GM18499 (cell line): ENCODE results near the gene LSMEM2.

Experiments used
- ATAC-seq: cut with Tn5 transposase; IDR thresholded peaks from one replicate; pipeline ENCODE4 v1.9.1; 2021; ENCODE audit warnings: moderate number of reproducible peaks; ENCODE audit not compliant: insufficient read depth, unreplicated experiment

LSMEM2 gene

DNA sequence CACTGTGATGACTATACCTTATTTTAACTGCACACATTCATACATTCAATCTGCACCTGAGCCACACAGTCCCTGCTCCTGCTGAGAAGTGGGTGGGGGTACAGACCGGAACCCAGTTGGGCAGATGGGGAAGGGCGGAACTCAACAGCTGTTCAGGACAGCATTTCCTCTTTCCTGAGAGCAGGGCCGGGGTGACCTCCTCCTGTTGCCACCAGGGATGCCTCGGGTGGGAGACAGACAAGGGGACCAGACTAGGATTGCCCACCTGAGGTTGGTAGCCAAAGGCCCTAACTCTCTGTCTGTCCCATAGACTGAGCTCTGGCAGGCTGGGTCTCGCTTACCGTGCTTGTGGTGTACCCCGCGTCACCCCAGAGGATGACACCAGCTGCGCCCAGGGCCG lies 39.7 kb downstream of the LSMEM2 start:
- ATAC-seq = no peak

DNA sequence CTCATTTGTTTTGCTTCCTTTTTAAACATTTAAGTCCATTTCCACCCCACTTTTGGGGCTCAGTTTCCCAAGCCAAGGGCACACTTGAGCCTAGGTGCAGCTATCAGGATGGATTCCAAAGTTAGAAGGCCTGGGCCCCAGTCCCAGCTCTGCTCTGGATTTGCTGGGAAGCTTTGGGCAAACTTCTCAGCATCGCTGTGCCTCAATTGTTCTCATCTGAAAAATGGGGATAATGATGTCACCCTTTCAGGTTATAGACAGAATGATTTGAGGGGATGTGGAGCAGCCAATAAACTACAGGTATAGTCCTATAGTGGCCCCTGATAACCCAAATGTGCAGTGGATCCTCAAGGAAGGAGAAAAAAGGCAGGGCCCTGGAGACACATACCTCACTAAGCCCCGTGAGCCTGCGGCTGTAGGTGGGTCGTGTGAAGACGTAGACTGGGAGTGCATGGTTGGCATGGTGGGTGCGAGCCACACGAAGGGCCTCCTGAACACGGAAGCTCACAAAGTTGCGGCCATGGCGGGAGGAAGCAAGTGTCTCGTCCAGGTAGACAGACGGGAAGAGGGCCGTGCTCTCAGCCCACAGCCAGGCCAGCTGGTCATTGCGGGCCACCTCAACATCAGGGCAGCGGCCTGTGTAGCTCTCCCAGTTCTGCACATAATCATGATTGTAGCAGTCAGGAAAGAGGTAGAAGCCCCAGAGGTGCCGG lies 40.5 kb downstream of the LSMEM2 start:
- no peak for ATAC-seq

DNA sequence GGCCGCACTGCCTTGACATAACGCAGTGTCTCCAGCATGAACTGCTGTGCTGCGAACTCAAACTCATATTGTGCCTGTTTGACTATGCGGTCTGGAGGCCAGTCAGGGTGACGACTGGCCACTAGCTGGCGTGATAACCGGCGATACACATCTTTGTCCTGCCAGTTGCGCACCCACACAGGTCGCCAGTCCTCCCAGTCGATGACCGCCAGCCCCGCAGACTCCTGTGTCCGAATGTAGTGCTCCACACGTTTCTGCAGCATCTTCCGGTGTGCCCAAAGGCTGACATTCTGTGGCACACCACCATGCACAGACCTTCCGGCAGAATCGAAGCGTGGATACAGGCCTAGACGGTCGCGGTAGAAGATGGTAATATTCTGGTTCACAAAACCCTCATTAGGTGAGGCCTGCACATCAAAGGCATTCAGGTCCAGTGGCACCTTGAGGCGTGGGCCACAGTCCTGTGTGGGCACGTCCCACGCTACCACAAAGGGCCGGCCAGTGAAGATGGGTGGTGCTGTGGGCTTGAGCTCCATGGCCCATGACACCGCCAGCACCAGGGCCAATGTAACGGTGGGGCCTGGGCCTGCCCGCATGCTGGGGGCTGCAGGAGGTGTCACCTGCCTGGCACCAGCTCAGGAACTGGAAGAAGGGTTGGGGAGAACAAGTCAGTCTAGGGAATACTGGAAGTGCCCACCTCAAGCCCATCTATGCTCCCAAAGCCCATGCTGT lies 41.2 kb downstream of the LSMEM2 start:
- ATAC-seq = no peak

DNA sequence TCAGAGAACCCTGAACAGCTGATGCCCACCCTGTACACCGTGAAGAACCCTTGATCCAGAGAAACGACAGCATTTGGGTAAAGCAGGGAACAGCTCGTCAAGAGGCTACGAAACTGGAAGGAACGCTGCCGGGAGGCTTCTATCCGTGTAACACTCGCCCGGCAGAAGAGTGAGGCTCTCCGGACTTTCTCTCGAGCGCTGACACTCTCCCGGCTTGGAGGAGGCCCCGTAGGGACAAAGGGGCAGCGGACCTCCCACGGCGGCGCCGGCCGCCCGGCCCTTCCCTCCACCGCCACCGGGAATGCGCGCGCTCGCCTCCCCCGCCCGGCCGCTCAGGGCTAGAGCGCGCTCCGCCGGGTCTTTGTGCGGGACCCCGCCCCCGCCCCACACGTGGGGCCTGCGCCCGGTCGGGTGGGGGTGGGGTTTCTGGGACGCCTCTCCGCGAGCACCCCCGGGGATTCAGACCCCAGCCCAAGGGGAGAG lies 42.0 kb downstream of the LSMEM2 start:
- no peak for ATAC-seq

DNA sequence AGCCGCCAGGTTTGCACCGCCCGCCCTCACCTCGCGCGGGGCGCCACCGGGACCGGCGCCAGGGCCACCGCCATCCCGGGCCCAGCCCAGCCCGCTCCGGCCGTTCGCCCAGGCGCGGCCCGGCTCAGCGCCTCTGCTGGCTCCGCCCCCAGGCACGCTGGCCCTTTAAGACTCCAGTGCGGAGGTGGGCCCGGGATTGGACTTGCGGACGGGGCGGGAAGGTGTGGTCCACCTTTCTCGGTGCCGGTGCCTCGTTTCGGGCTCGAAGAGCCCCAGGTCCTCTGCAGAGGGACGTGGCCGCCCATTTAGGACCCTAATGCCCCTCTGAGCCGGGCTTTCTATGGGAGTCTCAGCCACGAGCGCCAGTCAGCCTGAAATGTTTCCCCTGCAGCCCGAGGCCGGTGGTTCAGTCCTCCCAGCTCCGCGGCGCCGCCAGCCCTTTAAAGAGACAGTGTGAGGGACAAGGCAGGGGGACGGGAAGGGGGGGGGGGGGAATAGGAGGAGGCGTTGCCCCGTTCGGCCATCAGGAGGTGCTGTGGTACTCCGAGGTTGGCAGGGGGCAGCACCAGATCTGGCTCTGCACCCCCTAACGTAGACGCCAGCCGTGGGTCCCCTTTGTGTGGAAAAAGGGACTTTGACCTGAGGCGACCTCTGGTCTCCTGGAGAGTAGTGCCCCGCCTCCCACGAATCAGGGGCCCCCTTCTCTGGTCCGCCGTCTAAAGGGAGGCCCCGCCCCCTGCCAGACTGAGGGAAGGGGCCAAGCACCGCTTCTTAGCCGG lies 42.6 kb downstream of the LSMEM2 start:
- no peak for ATAC-seq

DNA sequence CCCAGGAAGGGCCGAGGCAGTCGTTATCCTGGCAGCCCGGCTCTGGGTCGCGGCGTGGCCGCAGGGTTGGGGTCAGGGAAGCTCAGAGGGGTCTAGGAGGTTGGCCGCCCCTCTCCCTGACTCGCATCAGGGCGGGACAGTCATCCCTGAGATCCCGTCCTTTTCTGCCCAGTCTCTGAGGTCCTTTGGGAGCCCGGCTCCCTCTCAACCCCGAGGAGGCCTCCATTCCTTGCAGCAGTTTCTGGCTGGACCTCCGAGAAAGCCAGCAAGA lies 43.2 kb downstream of the LSMEM2 start:
- no peak for ATAC-seq

DNA sequence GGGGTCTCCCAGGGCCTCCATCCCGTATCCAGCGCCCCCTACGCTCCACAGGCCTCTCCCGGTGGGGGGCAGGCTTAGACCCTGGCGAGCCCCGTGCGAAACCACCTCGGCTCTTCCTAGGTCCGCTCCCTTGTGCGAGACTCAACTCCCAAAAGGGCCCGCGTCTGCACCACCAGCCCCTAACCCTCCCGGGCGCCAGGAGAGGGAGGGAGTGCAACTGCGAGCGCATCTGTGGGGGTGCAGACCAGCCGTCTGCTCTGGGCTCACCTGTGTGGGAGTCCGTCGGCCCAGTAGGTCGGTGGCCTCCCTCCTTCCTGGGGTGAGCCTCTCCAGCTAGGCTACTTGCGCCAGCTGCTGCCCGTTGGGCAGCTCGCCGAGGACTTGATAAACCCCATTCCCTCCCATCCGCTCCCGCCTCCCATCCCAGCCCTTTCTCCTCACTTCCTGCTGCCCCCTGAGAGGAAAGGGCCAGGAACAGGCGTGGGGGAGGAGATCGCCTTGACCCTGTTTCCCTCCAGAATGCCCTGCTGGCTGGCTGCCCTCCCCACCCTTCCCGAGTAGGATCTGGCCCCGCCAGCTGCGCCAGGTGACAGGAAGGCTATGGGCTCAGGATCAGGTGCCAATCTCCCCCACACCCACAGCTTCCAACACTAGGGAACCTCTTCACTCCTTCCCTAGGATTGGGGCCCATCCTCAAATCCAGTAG lies 43.7 kb downstream of the LSMEM2 start, which contains the start of gene HYAL2:
Gene HYAL2, minus strand, starts transcription at position 360 of the 706 bp plus-strand sequence. CDS start 2,256 bp downstream, outside the sequence.
- no peak for ATAC-seq

DNA sequence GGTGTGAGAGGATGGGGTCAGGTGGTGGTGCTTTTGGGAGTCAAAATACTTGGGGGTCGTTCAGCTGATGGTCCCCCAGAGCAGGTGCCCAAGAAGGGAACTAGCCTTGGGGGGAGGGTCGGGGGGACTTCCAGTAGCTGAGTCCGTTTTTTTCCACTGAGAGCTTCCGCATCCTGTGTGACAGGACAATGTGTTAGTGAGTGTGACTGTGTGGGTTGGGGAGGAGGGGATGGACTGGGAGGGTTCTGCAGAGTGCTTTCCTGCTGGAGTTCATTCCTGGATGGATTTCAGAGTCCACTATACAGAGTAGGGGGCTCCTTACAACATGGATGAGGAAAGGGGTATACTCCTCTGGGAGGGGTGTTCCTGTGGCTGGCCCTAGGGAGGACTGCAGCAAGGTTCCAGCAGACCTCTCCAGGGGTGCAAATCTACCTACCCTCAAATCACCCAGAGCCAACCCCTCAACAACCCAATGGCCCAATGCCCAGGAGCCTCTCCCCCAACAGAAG lies 44.3 kb downstream of the LSMEM2 start:
- no peak for ATAC-seq

DNA sequence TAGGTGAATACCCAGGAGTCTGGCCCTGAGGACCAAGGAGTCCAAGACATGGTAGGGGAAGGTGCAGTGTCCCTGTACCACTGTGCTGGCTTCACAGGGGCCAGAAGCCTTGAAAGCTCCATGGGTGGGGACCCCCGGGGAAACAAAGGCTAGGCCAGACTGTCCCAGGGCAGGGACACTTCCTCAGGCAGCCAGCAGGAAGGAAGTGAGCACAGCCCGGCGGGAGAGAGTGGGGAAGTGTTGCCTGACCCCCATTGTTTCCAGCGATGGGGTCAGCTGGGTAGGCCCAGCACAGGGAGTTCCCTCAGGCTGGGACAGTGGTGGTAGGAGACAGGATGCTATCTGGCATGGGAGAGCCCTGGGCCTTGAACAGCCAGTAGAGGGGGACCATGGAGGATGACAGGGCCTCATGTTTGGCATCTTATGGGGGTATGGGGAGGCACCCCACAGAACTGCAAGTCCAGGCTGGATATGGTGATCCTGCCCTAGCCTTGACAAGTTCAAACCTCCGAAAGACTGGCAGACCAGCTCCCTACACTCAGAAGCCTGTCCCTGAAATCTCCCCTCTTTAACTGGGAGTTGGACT lies 44.8 kb downstream of the LSMEM2 start:
- ATAC-seq = no peak

DNA sequence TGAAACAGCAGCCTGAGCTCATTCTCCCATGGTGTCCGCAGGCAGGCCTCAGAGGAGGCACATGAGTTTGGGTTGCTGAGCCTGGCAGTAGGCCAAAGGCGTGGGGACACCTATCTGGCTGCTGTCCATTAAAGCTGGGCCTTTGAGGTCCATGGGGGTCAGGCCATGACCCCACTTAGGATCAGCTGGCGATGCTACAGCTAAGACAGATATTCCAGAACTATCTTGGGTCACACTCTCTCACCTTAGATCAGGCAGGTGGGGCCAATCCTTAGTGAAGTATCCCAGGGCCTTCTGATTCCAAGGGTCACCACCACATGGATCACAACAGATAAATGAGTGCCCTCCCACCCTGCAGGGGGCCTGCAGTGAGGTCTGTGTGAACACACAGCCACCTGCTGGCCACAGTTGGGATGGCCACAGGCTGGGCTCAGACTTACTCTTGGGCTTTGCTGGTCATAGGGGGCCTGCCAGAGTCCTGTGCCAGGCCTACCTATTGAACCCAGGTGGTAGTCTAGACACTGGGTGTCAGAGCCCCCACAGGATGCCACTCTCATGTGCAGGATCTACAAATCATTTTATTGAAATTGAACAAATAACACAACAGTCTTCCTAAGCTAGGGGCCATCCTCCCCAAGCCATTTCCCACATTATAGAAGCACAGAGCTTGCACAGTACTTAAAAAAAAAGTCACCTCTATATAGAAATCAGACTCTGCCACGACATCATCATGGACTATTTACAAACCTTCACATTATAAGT lies 45.6 kb downstream of the LSMEM2 start:
- no peak for ATAC-seq

DNA sequence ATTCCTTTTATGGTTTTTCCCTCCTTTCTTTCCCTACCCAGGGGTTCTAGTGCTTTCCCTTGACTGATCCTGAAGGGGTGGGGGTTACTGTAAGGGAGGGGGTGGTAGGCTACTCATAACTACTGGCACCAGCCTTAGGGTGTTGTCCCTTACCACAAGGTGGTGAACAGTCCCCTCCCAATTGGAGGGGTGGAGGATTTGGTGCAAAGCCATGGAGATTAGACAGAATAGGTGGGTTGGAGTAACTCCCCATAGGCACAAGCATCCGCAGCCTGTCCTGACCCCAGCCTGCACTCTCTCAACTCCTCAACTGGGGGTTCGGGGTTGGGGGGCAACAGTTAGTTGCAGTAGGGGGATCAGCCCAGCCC lies 46.2 kb downstream of the LSMEM2 start:
- no peak for ATAC-seq

DNA sequence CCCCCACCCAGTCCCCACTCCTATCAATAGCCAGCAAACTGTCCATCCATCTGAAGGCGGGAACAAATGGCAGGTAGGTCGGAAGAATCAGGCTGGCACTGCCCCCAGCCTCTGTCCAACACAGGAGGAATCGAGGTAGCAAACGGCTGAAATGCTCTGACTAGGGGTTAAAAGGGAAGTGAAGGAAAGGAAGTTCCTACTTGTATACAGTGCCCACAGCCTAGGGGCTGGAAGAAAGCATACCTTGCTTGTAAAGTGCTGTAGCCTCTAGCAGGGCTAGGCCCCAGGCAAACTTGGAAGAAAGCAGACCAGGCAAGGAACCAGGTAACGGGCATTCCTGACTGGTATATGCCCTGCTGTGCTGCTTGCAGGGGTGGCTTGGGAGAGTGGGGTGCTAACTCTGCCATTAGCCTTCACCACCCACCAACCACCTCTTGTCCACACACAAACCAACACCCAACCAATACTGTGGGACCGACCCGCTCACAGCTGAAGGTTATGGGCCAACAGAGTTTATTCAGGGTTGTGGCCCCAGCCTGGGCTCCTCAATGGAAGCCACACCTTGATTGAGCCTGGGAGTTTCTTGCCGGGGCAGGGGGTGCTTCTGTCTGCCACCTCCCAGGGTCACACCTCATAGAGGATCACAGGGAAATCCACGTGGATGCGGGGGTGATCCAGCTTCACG lies 46.8 kb downstream of the LSMEM2 start:
- ATAC-seq = no peak

DNA sequence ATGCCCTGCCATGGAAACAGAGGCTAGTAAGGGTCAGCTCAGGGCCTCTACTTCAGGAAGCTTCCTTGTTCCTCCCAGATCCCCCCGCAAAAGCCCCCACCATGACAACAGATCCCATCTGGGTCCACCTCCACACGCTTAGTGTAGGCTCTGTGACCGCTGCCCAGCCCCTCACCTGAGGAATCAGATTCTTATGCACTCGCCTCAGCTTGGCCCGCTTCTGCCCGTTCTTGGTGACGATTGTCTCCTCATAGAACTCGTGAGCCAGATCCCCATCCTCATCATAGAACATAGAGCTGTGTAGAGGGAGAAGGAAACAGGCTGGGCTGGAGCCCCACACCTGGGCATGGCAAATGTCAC lies 47.3 kb downstream of the LSMEM2 start:
- ATAC-seq = no peak

DNA sequence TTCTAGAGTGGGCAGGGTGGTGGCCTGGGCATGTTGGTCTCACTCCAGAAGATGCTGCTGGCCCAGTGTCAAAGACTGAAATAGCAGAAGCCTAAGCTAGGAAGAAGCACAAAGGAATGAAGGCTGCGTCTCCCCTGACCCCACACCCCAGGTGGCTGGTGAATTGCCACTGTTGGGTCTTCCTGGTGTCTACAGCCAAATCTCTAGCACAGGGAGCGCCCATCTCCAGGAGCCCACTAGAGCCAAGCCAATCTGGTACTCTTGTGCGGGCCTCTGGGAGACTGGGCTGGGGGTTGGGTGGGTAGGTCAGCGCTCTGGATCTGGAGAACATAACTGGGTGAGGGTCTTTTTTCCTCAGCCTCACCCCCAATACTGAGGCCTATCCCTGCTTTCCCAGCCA lies 48.2 kb downstream of the LSMEM2 start:
- no peak for ATAC-seq

DNA sequence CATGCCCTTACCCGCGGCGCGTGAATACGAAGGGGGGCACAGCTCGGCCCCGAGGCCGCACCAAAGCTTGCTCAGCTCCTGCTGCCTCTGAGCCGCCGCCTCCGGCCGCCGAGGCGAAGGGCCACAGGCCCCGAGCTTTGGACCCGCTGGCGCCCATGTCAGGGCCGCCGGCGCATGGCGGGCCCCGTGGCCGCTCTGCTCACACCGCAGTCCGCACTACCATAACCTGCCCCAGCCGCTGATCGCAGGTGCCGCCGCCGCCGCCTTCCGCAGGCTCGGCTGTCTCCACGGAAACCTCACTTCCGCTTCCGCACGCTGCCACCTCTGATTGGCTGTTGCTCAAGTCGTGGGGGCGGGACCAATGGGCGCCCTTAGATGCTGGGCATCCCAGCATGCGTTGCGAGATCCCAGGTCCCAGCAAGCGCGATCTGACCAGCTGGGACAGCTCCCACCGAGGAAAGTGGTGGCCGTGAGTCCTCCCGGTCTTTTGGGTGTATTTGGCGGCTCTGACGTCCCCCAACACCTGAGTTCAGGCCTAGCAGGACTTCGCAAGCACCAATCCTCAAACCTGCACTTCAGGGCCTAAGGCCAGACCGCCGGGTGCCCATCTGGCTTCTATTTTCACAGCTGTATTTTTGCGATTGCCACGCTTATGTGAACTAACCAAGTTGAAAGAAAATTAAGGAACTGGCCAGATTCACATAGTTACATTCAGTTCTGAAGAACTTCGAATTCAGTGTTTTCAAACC lies 49.2 kb downstream of the LSMEM2 start, which contains the start of gene TUSC2:
Gene TUSC2, minus strand, starts transcription at position 281 of the 749 bp plus-strand sequence. Its CDS starts 124 bp downstream, at position 157.
- no peak for ATAC-seq

DNA sequence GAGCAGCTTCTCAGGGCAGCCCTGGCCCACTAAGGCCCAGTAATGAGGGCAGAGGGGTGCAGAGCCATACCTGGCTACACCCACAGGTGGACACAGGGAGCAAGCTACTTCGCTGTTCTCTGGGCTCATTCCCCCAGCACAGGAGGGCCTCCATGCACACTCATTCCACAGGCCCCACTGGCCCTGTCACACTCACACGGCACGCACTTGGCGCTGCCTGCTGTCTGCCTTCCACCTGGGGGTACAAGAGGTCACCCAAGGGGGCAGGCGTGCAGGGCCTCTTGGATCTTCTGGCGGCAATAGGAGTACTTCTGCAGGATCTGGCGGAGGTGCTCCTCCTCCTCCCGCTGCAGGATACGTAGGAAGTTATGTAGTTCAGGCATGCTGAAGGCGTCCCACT lies 51.4 kb downstream of the LSMEM2 start:
- no peak for ATAC-seq

DNA sequence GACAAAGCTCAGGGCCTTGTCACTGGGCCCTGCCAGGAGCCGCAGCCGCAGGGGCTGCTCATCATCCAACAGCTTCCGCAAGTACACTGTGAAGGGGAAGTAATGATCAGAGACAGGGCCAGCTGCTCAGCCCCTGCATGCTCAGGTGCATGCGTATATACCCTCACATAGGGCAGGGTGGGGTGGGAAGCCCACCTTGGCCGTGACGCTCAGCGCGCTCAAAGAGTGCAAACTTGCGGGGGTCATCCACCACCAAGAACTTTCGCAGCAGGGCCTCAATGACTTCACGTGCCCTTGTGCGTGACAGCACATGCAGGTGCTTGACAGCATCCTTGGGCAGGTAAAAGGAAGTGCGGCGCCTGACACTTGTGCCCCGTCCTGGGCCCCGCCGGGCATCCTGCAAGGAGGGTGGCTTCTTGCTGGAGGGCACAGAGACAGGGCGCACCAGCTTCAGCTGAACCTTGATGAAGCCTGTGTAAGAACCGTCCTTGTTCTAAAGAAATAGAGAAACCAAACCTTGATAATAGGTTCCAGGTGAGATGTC lies 52.5 kb downstream of the LSMEM2 start:
- no peak for ATAC-seq
